ENCODE measurements around the gene RALGAPA2.
A peak's percentile ranks its signal among the peaks of the same experiment; 100 is the strongest.

The RALGAPA2 gene

DNA sequence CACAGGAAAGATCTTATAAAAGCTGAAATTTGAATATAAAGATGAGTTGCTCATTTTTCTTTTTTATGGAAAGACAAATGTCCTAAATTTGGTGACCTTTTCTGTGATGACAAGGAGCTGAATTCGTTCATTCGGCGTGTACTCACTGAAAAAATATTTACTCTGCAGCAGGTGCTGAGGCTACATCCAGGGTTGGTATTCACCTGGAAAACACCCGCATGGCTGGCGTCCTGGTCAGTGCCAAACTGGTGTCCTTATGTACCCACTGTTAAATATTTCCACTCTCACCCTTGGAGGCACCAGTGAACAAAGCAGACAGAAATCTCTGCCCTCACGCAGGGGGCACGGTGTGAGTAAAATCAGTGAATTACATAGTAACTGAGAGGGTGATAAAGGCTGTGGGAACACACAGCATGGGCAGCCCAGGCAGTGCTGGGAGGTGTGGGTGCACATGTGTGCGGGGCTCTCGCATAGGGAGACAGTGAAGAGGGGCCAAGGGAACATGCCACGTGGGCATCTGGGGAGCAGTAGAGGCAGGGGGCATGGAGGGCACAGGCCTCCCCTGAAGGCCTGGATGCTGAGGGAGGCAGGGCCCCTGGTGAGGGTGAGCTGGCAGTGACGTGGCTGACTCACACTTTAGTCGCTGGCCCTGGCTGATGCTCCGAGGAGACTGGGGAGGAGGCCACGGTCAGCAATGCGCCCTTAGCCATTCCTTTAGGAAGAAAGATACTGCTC, 254.9 kb downstream of the RALGAPA2 start:
- no peak for DNase-seq

DNA sequence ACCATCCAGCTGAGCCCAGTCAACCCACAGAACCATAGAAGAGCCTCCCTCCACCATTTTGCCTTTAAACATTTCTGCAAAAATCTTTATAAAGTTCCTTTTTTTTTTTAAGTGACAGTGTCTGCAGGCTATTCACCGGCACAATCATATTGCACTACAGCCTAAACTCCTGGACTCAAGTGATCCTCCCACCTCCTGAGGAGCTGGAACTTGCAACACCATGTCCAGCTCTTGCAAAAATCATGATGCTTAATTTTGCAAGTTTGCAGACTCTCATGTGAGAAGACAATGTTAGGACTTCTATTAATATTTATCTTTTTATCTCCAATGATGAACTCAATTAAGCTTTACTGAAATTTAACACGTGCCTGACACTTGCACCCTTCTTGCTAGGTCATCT, 255.7 kb downstream of the RALGAPA2 start:
- no peak for DNase-seq

DNA sequence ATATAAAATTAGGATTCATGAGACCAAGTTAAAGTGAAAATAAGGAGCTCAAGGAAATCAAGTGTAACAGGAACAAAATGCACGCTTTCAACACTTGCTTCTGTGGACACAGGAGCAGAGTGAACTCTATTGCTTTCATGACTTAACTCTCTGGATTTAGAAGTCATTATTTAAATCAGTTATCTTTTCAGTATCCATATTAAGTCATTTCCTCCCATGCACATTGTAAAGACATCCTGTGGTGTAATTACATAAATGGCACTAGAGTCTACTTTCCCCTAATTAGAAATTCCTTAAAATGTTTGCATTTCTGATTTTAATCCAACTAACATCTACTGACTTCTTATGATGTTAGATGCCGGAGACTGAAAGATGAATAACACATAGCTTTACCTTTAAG, 256.5 kb downstream of the RALGAPA2 start:
- DNase-seq, result no peak

- DNase-seq, result no peak
Measured at GRCh38 chr20:20454850-20455627, 257.4 kb downstream of the RALGAPA2 start.

DNA sequence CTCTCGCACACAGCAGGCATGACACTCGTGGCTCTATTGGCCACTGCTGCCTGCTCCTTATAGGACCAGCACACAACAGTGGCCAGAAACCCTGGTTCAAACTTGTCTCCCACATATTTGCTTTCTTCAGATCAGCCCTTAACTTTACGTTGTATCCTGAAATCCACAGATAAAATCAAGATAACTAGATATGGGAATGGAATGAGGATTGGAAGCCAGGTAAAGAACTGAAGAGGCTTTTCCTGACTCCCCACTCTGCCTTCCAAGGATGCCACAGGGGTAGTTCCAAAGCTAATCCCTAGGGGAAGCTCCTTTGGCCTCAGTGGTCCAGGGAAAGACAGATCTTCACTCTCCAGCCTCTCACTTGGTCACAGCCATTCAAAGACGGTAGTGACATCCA, 258.1 kb downstream of the RALGAPA2 start:
- DNase-seq, result no peak

DNA sequence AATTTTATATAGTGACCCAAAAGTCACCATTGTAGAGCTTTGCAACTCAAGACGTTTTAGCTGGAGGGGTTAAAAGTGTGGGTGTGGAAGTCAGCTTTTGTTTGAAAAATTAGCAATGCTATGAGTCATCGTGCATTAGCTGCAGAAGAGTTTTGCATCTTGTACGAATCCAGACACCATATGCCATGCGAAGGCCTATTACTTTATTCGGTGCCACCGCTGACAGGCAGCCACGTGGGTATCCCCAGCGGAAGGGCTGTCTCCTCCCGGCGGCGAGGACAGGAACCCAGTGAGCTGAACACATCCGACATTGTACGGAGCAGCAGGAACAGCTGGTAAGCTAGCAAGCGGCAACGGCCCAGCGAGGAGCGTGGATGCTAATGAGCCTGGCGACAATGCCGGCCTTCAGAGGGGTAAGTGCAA, 260.2 kb downstream of the RALGAPA2 start:
- peak in 4 of 6 experiments; percentile 2 to 20 (median 8) for DNase-seq

GRCh38 chr20:20450521-20450920, 261.9 kb downstream of the RALGAPA2 start:
- no peak for DNase-seq

GRCh38 chr20:20448881-20449280, 263.6 kb downstream of the RALGAPA2 start:
- no peak for DNase-seq

DNA sequence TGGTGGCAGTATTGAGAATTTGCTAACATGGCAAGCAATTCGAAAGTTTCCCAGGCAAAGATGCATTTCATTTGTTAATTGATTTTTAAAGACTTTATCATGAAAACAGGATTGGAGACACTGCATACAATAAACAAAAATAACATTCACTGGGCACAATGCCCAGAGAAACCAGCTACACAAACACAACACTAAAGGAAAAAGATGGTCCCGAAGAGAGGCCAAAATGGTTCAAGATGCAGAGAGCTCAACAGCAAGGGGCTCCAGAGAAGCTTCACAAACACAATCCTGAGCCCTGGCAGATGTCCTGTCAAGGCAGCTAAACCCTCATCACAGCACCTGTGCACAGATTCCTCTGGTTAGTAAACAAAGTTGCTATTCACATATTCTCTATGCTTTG, 265.2 kb downstream of the RALGAPA2 start:
- DNase-seq, result no peak

GRCh38 chr20:20446425-20447015, 265.9 kb downstream of the RALGAPA2 start:
- no peak for DNase-seq

DNA sequence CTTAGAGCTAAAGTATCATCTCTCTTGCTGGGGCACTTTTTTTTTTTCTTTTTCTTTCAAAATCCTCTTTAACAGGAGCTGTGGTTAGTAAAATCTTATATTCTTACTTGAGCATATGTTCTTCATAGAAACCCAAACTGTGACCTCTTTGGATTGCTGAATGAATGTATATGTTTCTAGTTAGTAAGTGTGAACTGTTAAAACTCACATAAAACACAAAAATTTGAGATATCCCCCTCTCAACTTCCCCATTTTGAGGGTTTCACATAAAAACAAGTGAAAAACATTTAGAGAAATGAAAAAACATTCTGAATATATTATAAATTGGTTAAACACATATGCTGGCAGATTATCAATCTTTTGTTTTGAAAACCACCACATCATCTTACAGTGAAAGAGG, 266.4 kb downstream of the RALGAPA2 start:
- no peak for DNase-seq

DNA sequence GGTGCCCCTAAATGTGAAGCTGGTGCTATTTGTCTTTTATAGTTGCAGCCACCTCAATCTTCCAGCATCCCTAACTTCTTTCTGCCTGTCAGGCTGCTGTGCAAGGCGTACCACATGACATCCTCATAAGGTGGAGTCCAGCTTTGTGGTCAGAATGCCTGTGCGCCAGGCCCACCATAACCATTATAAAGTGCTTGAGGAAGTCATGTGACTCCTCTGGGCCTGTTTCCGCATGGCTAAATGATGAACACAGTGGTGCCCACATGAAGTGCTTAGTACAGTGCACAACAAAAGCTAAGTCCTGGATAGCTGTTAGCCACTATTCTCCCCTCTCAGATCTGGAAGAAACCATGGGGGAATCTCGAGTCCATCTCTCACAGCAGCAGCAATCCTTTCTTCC, 268.9 kb downstream of the RALGAPA2 start:
- DNase-seq, result no peak

DNA sequence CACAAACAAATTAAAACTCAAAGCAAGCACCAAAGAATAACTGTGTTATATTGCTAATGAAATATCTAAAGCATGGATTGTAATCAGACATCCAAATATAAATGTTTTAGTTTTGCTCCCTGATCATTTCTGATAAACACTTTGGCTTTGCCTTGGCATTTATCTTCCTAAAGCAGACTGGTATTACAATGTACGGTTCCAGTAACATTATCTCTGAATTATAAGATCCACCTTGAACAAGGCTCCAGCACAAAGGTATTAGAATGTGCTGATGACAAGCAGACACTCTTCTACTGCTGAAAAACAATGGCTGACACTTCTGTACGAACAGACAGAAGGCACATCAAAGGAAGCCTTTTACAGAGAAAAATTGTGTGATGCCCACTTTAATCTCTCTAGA, 270.0 kb downstream of the RALGAPA2 start:
- DNase-seq, result no peak

- no peak for DNase-seq
Measured at GRCh38 chr20:20440886-20441658, 271.4 kb downstream of the RALGAPA2 start.

DNA sequence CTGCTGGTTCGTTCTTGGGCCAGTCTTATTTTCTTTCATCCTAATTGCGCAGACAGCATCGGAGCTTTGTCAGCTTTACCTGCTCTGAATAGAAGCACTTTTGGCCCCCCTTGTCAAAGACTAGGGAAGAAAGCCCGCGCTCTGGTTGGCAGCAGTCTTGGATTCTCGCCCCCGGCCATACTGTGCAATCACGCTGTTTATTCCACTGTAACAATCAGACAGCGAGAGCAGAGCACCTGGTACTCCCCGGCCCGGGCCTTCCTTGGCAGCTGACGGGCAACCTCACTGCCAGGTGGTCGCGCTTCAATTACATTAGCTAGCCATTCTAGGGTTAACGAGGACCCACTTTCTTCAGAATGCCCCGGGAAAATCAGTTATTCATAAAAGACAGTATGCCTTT, 272.0 kb downstream of the RALGAPA2 start:
- DNase-seq, result no peak

DNA sequence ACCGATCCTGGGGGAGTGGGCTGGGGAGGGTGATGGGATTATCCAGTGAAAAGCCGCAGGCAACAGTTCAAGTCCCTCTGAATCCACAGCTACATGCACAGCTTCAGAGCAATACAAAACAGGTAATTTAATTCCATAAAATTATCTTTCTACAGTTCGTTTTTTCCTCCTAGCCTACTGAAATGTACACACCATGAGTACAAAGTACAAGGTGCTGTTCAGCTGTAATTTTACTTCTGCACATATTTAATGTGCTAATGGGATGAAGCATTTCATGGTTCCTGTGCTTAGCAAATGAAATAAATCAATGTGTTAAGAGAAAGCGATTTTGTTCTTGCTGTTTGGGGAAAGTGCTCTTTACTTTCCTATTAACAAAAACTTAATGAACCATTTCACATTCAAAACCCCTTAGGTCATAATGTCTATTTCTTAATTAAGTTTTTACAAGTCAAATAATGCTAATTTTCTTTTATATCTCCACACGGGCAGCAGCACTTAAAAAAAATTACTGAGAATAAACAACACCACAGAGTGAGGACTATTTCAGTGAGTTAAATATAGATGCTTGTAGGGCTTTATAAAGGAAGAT, 272.7 kb downstream of the RALGAPA2 start:
- no peak for DNase-seq

DNA sequence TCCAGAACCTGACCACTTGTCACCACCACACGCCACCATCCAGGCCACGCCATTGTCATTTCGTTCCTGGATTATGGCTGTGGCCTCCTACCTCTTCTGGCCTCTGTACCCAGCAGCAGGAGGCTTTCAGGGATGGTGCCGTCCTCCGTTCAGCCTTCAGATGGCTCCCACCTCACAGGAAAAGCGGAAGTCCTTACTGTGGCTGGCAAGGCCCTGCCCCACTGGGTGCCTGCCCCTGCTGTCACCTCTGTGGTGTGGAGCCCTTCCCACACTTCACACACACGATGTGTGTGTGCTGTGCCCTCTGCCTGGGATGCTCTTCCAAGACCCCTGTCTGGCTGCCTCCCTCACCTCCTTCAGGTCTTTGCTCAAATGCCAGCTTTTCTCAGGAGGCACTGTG, 275.1 kb downstream of the RALGAPA2 start:
- no peak for DNase-seq

DNA sequence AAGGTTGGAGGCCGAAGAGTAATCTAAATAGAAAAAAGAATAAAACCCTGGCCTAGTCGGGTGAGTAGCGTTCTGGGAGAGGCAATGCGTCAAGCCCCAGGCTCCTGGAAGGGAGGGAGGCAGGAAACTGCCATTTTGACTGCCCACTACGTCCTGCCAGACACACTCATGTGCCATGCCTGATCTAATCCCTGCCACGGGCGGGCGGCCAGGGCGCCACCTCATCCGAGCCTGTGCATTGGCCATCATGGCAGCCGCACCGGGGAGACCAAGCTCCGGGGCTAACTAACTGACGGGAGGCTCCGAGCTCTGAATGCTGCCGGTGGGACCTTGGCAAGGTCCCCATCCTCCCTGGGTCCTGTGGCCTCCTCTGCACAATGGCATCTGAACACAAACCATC, 275.8 kb downstream of the RALGAPA2 start:
- no peak for DNase-seq

DNA sequence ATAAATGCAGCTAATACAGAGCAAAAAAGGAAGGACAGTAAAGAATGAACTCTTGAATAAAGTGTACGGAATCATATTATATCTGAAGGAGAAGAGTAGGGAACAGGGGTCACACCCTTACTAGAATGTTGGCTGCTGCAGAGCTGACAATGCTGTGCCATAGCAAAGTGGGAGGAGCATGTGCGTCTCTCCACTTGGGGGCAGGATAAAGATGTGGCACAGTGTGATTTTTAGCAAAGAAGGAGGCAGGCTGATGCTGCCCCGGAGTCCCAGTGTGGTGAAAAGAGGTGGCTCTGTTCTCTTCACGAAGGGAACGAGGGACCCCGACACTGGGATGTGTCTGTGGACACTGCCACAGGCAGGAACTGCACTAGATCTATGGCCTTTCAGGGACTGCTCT, 277.0 kb downstream of the RALGAPA2 start:
- DNase-seq, result no peak

GRCh38 chr20:20432618-20433286, 279.7 kb downstream of the RALGAPA2 start:
- no peak for DNase-seq

GRCh38 chr20:20430066-20430465, 282.4 kb downstream of the RALGAPA2 start:
- no peak for DNase-seq

- no peak for DNase-seq
Measured at GRCh38 chr20:20428067-20428466, 284.4 kb downstream of the RALGAPA2 start.

All from stimulated activated naive CD4-positive, alpha-beta T cell (primary cell).